ENCODE results near the gene SOX30.

The SOX30 gene

DNA sequence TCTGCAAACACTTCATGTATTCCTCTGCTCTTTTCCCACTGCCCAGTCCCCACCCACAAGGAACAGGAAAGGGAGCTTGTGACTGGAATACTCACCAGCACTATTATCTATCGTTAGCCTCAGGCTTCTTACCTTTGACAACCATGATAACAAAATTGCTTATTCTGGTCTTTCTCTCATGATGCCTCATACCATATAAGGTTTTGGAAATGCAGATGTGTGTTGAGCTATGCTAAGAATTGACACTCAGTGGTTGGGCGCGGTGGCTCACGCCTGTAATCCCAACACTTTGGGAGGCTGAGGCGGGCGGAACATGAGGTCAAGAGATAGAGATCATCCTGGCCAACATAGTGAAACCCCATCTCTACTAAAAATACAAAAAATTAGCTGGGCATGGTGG, 25.4 kb downstream of the SOX30 start:
- TF ChIP-seq, protein P1, sequence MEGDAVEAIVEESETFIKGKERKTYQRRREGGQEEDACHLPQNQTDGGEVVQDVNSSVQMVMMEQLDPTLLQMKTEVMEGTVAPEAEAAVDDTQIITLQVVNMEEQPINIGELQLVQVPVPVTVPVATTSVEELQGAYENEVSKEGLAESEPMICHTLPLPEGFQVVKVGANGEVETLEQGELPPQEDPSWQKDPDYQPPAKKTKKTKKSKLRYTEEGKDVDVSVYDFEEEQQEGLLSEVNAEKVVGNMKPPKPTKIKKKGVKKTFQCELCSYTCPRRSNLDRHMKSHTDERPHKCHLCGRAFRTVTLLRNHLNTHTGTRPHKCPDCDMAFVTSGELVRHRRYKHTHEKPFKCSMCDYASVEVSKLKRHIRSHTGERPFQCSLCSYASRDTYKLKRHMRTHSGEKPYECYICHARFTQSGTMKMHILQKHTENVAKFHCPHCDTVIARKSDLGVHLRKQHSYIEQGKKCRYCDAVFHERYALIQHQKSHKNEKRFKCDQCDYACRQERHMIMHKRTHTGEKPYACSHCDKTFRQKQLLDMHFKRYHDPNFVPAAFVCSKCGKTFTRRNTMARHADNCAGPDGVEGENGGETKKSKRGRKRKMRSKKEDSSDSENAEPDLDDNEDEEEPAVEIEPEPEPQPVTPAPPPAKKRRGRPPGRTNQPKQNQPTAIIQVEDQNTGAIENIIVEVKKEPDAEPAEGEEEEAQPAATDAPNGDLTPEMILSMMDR (IDR thresholded peaks at IDR 0.05): no peak
- Histone ChIP-seq H3K27ac (no peak overlapping the region), H3K4me3 (ENCODE audit: low read depth in 1 of 2, low read length in 1 of 2) (no peak overlapping the region), H3K4me1 (ENCODE audit: control insufficient read depth in 1 of 2, insufficient read depth in 1 of 2, low read depth in 1 of 2, low read length in 1 of 2) (peaks cover 0 to 13% of the 10 kb centered on the region in 2 experiments), H3K9me3 (no peaks in the 10 kb centered on the region), H3K36me3 (no peaks in the 10 kb centered on the region), H3K27me3 (no peaks in the 10 kb centered on the region)

DNA sequence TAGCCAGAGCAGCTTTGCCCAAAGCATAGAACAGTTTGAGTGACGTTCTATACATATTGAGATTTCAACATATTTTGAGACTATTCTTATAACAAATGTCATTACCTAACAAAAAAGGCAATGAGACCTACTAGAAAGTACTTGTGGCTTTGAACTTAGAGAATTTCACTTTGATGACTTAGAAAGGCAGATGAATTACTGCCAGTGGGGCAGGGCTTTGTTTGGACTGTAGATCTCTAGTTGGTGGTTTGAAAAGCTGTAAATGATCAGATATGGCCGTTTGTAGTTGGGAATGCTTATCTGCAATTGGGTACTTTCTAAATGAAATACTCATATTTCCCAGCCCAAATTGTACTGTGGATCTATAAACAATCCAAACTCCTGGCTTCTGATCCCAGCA, 28.1 kb downstream of the SOX30 start:
- Histone ChIP-seq H3K4me1 (ENCODE audit: control insufficient read depth in 1 of 2, insufficient read depth in 1 of 2, low read depth in 1 of 2, low read length in 1 of 2) (peaks cover 0 to 13% of the 10 kb centered on the region in 2 experiments), H3K9me3 (no peaks in the 10 kb centered on the region), H3K27ac (no peak overlapping the region), H3K36me3 (no peaks in the 10 kb centered on the region), H3K4me3 (ENCODE audit: low read depth in 1 of 2, low read length in 1 of 2) (no peak overlapping the region), H3K27me3 (no peaks in the 10 kb centered on the region)
- TF ChIP-seq, protein P1 (IDR thresholded peaks at IDR 0.05): no peak

DNA sequence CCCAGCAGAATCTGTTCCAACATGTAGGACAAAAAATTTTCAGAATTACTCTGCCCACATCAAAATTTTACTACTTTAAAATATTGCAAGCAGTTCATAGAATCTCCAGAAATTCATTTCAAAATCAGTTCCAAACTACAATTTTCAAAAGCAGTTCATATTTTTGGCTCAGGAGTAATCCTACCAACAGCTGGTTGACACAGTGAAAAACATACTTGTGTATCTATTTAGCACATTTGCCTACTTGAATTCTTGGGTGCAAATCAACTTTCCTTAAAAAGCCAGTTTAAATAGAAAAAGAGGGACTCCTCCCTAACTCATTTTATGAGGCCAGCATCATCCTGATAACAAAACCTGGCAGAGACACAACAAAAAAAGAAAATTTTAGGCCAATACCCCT, 31.5 kb downstream of the SOX30 start:
- Histone ChIP-seq H3K9me3 (no peaks in the 10 kb centered on the region), H3K27me3 (no peaks in the 10 kb centered on the region), H3K27ac (no peak overlapping the region), H3K4me3 (ENCODE audit: low read depth in 1 of 2, low read length in 1 of 2) (no peak overlapping the region), H3K4me1 (ENCODE audit: control insufficient read depth in 1 of 2, insufficient read depth in 1 of 2, low read depth in 1 of 2, low read length in 1 of 2) (peaks cover 14 to 24% of the 10 kb centered on the region in 2 experiments), H3K36me3 (no peaks in the 10 kb centered on the region)
- TF ChIP-seq, protein P1 (IDR thresholded peaks at IDR 0.05): no peak

DNA sequence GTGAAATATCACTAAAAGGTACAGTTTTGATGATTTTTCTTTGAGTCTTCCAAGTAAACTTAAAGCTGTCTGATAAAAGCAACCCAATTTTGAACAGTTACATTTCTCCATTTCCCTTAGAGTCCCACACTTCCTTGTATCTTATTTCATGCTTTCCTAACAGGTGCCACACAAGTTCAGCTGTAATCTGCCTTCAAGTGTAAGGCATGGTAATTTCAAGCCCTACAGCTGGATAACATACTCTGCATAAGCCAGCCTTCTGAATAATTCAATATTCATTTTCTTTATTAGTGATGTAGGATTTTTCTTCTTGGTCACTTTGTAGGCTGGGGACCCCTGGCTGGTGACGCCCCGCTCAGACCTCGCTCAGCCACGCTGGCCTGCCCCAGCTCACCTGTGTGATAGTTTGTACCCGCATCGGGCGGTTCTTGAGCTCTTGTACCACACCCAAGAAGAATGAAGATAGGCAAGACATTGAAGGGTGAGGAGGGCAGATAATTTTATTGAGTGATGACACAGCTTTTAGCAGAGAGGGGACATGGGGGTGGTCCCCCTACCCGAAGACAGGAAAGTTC, 34.0 kb downstream of the SOX30 start:
- Histone ChIP-seq H3K27ac (peak overlapping the region; percentile 57), H3K36me3 (no peaks in the 10 kb centered on the region), H3K4me1 (ENCODE audit: control insufficient read depth in 1 of 2, insufficient read depth in 1 of 2, low read depth in 1 of 2, low read length in 1 of 2) (peaks cover 17 to 20% of the 10 kb centered on the region in 2 experiments), H3K9me3 (no peaks in the 10 kb centered on the region), H3K27me3 (no peaks in the 10 kb centered on the region), H3K4me3 (ENCODE audit: low read depth in 1 of 2, low read length in 1 of 2) (no peak overlapping the region)
- TF ChIP-seq, protein P1 (IDR thresholded peaks at IDR 0.05): no peak

DNA sequence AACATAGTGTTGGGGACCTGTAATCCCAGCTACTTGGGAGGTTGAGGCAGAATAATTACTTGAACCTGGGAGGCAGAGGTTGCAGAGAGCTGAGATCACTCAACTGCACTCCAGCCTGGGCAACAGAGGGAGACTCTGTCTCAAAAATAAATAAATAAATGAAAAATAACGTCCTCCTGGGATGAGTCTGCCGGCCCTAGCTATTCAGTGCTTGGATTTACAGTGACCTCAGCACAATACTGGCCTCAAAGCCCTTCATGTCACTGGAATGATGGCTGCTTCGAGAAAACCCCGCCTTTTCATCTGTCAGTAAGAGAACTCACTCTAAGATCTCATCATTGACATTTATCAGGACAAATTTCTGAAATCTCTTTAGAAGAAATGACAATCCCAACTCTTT, 35.5 kb downstream of the SOX30 start:
- H3K9me3 ChIP-seq: no peaks in the 10 kb centered on the region
- TF ChIP-seq, protein P1 (IDR thresholded peaks at IDR 0.05): no peak
- H3K4me1 ChIP-seq (ENCODE audit: control insufficient read depth in 1 of 2, insufficient read depth in 1 of 2, low read depth in 1 of 2, low read length in 1 of 2): peaks cover 19 to 24% of the 10 kb centered on the region in 2 experiments
- H3K27ac ChIP-seq: no peak overlapping the region
- no peaks in the 10 kb centered on the region for H3K27me3 ChIP-seq
- H3K36me3 ChIP-seq: no peaks in the 10 kb centered on the region
- no peak overlapping the region for H3K4me3 ChIP-seq (ENCODE audit: low read depth in 1 of 2, low read length in 1 of 2)

Data from neutrophil (primary cell).